ENCODE measurements around the gene TARP.

GRCh38 chr7:38244516-38244915 is 28.9 kb downstream of the TARP start:
- TF ChIP-seq CTCF (IDR thresholded peaks at IDR 0.05) (no peak), POLR2A (IDR thresholded peaks at IDR 0.05) (no peak)

Measured in tibial nerve (tissue), 3 donors.